ENCODE measurements around the gene TTBK1.

Gene TTBK1

DNA sequence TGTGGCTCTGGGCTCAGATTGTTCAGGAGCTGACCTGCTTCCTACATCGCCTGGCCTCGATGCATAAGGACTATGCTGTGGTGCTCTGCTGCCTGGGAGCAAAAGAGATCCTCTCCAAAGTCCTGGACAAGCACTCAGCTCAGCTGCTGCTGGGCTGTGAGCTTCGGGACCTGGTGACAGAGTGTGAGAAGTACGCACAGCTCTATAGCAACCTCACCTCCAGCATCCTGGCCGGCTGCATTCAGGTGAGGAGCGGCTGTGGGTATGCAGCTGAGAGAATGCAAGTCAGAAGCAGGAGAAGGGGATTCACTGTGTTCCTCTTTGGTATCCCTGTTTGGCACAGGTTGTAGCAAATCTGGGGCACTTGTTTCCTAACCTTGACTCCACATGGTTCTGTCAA, 43.4 kb upstream of the TTBK1 start:
- Histone ChIP-seq H3K4me3 (replicated peaks; ENCODE audit: insufficient read depth, low read length) (no peak overlapping the region), H3K27ac (replicated peaks) (no peak overlapping the region), H3K27me3 (ENCODE audit: insufficient read depth, poor library complexity, severe bottlenecking) (no peaks in the 10 kb centered on the region)
- TF ChIP-seq SPI1 (IDR thresholded peaks at IDR 0.05; ENCODE audit: borderline replicate concordance, low read depth) = no peak
- no peak for TF ChIP-seq REST (IDR thresholded peaks at IDR 0.05; ENCODE audit: insufficient replicate concordance, low read depth)
- TF ChIP-seq GABPA (IDR thresholded peaks at IDR 0.05; ENCODE audit: low read depth) = no peak
- no peak for TF ChIP-seq CTCF (IDR thresholded peaks at IDR 0.05; ENCODE audit: insufficient read depth, low read length)
- no peak for TF ChIP-seq POLR2AphosphoS5 (IDR thresholded peaks at IDR 0.05; ENCODE audit: low read depth)
- DNase-seq (ENCODE audit: low read depth in 1 of 2, low spot score in 1 of 2) = no peak

DNA sequence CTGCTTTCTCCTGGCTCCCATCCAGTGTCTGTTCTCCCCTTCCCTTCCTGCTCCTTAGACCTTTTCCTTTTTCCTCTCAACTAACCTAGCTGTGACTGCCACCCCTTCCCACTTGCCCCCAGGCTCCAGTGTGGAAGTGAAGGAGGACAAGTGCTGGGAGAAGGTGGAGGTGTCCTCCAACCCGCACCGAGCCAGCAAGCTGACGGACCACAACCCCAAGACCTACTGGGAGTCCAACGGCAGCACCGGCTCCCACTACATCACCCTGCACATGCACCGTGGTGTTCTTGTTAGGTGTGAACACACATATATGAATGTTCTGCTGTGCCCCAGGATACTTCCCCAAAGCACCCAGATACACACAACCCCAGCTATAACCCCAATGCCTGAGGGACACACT, 42.7 kb upstream of the TTBK1 start:
- TF ChIP-seq CTCF (IDR thresholded peaks at IDR 0.05; ENCODE audit: insufficient read depth, low read length) (no peak), SPI1 (IDR thresholded peaks at IDR 0.05; ENCODE audit: borderline replicate concordance, low read depth) (no peak), POLR2AphosphoS5 (IDR thresholded peaks at IDR 0.05; ENCODE audit: low read depth) (no peak), REST (IDR thresholded peaks at IDR 0.05; ENCODE audit: insufficient replicate concordance, low read depth) (no peak), GABPA (IDR thresholded peaks at IDR 0.05; ENCODE audit: low read depth) (no peak)
- H3K27me3 ChIP-seq (ENCODE audit: insufficient read depth, poor library complexity, severe bottlenecking) = no peaks in the 10 kb centered on the region
- H3K4me3 ChIP-seq (replicated peaks; ENCODE audit: insufficient read depth, low read length) = no peak overlapping the region
- H3K27ac ChIP-seq (replicated peaks) = no peak overlapping the region
- DNase-seq (ENCODE audit: low read depth in 1 of 2, low spot score in 1 of 2) = no peak

- H3K27ac ChIP-seq (replicated peaks) = no peak overlapping the region
- H3K4me3 ChIP-seq (replicated peaks; ENCODE audit: insufficient read depth, low read length) = no peak overlapping the region
- H3K27me3 ChIP-seq (ENCODE audit: insufficient read depth, poor library complexity, severe bottlenecking) = no peaks in the 10 kb centered on the region
- no peak for TF ChIP-seq CTCF (IDR thresholded peaks at IDR 0.05; ENCODE audit: insufficient read depth, low read length)
- no peak for TF ChIP-seq REST (IDR thresholded peaks at IDR 0.05; ENCODE audit: insufficient replicate concordance, low read depth)
- DNase-seq (ENCODE audit: low read depth in 1 of 2, low spot score in 1 of 2) = no peak
Observed at GRCh38 chr6:43202451-43202850, 40.8 kb upstream of the TTBK1 start.
